Adrenal gland (tissue), 5 donors: ENCODE measurements around the gene EPHA4.

Experiments used
- CTCF ChIP-seq, 6 experiments: fragments of 450-650 bp in 4 of 6; fragments of 200-600 bp in 2 of 6; sonication (generic) in 1 of 6; IDR thresholded peaks; 1 replicate in 5 of 6; 2 replicates in 1 of 6; pipeline versions ENCODE4 v1.5.1 to v1.8.0; 2016 to 2021; ENCODE audit warnings: antibody characterized with exemption in 6 of 6, mild to moderate bottlenecking in 2 of 6, moderate library complexity in 1 of 6
- POLR2A ChIP-seq, 2 donors: fragments of 450-650 bp; IDR thresholded peaks; one replicate each; pipeline ENCODE4 v1.6.1; 2017; ENCODE audit warnings: antibody characterized with exemption in 2 of 2, mild to moderate bottlenecking in 2 of 2, moderate library complexity in 1 of 2
- donor health status: DM: no; HTN: no; CAD: no.

- TF ChIP-seq CTCF (IDR thresholded peaks at IDR 0.05) = no peak
- TF ChIP-seq POLR2A (IDR thresholded peaks at IDR 0.05) = no peak
Measured at GRCh38 chr2:221610675-221611074, 38.6 kb upstream of the EPHA4 start.
